Measurements from ENCODE around the gene VILL. TPM values are rescaled to one million over a fixed set of nuclear protein-coding genes. Genes with fewer than 3 reads are reported as not detected.
A peak's percentile ranks its signal among the peaks of the same experiment; 100 is the strongest.

The VILL gene
- total RNA-seq, 6 donors from 2014 or later, result 5.6 to 41.9 (median 19.0) TPM

- Histone ChIP-seq H3K27me3 (no peaks in the 10 kb centered on the region), H3K4me1 (peaks cover 21 to 30% (median 23%) of the 10 kb centered on the region in 4 donors), H3K27ac (peak overlapping the region in 3 of 4 donors; percentile 5 to 51 (median 49)), H3K9me3 (no peaks in the 10 kb centered on the region), H3K4me3 (no peak overlapping the region), H3K36me3 (no peaks in the 10 kb centered on the region)
- no peak for TF ChIP-seq CTCF (IDR thresholded peaks at IDR 0.05)
- TF ChIP-seq POLR2A (IDR thresholded peaks at IDR 0.05), result no peak
- no peak for TF ChIP-seq POLR2AphosphoS5 (IDR thresholded peaks at IDR 0.05)
- no peak for TF ChIP-seq EP300 (IDR thresholded peaks at IDR 0.05)
- WGBS, 2 donors, result 29 to 38% methylated on average over 6 of the region's 6 CpGs
- DNase-seq, result no peak
- ATAC-seq (ENCODE audit: low FRiP score in 2 of 2), result no peak
Observed at GRCh38 chr3:37961622-37962431, 28.8 kb upstream of the VILL start.

- WGBS, 2 donors, result 67 to 70% methylated on average over 5 of the region's 5 CpGs
- TF ChIP-seq POLR2A (IDR thresholded peaks at IDR 0.05) (no peak), EP300 (IDR thresholded peaks at IDR 0.05) (no peak), POLR2AphosphoS5 (IDR thresholded peaks at IDR 0.05) (no peak), CTCF (IDR thresholded peaks at IDR 0.05) (no peak)
- no peak overlapping the region for H3K4me3 ChIP-seq
- no peak for DNase-seq
- peak overlapping the region in 3 of 4 donors; percentile 5 to 49 (median 13) for H3K27ac ChIP-seq
- no peaks in the 10 kb centered on the region for H3K36me3 ChIP-seq
- peaks cover 20 to 25% (median 21%) of the 10 kb centered on the region in 4 donors for H3K4me1 ChIP-seq
- H3K9me3 ChIP-seq, result no peaks in the 10 kb centered on the region
- H3K27me3 ChIP-seq, result no peaks in the 10 kb centered on the region
- no peak for ATAC-seq (ENCODE audit: low FRiP score in 2 of 2)
Observed at GRCh38 chr3:37963016-37963415, 27.6 kb upstream of the VILL start.

- Histone ChIP-seq H3K27me3 (no peaks in the 10 kb centered on the region), H3K9me3 (no peaks in the 10 kb centered on the region), H3K4me1 (peaks cover 21 to 29% (median 27%) of the 10 kb centered on the region in 4 donors), H3K4me3 (no peak overlapping the region), H3K36me3 (no peaks in the 10 kb centered on the region), H3K27ac (peak overlapping the region in 1 of 4 donors; percentile 13)
- no peak for TF ChIP-seq POLR2A (IDR thresholded peaks at IDR 0.05)
- 84 to 87% methylated on average over 3 of the region's 3 CpGs for WGBS, 2 donors
- no peak for ATAC-seq (ENCODE audit: low FRiP score in 2 of 2)
- no peak for DNase-seq
Observed at GRCh38 chr3:37963635-37964034, 27.0 kb upstream of the VILL start.

GRCh38 chr3:37964146-37964545, 26.4 kb upstream of the VILL start:
- DNase-seq (no peak), ATAC-seq (ENCODE audit: low FRiP score in 2 of 2) (no peak)
- TF ChIP-seq EP300 (IDR thresholded peaks at IDR 0.05), result no peak
- no peak for TF ChIP-seq POLR2AphosphoS5 (IDR thresholded peaks at IDR 0.05)
- TF ChIP-seq POLR2A (IDR thresholded peaks at IDR 0.05), result no peak
- no peak for TF ChIP-seq CTCF (IDR thresholded peaks at IDR 0.05)
- Histone ChIP-seq H3K27me3 (no peaks in the 10 kb centered on the region), H3K27ac (no peak overlapping the region), H3K4me1 (peaks cover 27 to 34% (median 31%) of the 10 kb centered on the region in 4 donors), H3K36me3 (no peaks in the 10 kb centered on the region), H3K9me3 (no peaks in the 10 kb centered on the region), H3K4me3 (no peak overlapping the region)
- WGBS, 2 donors, result 92 to 95% methylated on average over 3 of the region's 3 CpGs

GRCh38 chr3:37964716-37965115, 25.9 kb upstream of the VILL start:
- WGBS, 2 donors, result 71 to 79% methylated on average over 1 of the region's 1 CpG
- Histone ChIP-seq H3K9me3 (no peaks in the 10 kb centered on the region), H3K4me1 (peaks cover 32 to 40% (median 37%) of the 10 kb centered on the region in 4 donors), H3K4me3 (no peak overlapping the region), H3K27ac (no peak overlapping the region), H3K36me3 (no peaks in the 10 kb centered on the region), H3K27me3 (no peaks in the 10 kb centered on the region)
- ATAC-seq (ENCODE audit: low FRiP score in 2 of 2) (no peak), DNase-seq (no peak)
- TF ChIP-seq CTCF (IDR thresholded peaks at IDR 0.05) (no peak), EP300 (IDR thresholded peaks at IDR 0.05) (no peak), POLR2AphosphoS5 (IDR thresholded peaks at IDR 0.05) (no peak), POLR2A (IDR thresholded peaks at IDR 0.05) (no peak)

Measured in upper lobe of left lung (tissue), 6 donors.